ENCODE measurements around the gene PABPC1L. TPM values are rescaled to one million over a fixed set of nuclear protein-coding genes. Genes with fewer than 3 reads are reported as not detected.

PABPC1L gene
- total RNA-seq, 1 donor from 2014 or later, result 2.7 TPM

DNA sequence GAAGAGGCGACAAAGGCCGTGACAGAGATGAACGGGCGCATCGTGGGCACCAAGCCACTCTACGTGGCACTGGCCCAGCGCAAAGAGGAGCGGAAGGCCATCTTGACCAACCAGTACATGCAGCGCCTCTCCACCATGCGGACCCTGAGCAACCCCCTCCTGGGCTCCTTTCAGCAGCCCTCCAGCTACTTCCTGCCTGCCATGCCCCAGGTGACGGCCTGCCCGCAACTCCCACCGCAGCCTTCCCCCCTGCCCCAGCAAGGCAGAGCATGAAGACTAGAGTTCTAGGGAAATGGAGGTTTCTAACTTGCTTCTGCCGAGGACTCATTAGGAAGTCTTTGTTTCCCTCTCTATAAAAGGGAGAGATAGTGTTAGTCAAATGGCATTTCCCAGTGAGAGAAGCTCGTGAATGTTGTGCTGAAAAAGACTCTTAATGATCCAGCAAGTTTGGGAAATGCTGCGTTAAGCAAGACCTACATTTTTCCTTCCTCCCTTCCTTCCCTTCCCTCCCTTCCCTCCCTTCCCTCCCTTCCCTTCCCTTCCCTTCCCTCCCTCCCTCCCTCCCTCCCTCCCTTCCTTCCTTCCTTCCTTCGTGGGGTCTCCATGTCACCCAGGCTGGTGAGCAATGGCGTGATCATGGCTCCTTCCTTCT is 20.8 kb downstream of the PABPC1L start:
- DNase-seq, result no peak
- no peak for ATAC-seq (ENCODE audit: poor library complexity)
- intact Hi-C loops (cut with DNase I), result no loop called here

DNA sequence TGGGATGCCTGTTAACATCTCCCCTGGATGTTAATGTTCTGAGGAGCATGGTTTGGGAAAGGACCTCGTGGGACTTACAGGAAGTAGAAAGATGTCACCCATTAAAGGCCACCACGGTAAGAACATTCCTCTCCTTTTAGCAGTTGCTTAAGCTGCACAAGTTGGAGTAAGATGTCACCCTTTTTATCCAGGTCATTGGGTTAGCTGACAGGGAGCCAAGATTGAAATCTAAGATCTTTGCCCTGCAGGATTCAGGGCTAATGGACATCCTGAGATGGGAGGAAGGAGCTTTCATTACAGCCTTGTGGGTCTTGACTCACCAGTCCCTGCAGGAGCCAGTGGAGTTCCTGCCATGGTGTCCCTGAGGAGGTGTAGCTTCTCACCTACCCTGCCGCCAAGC is 22.1 kb downstream of the PABPC1L start:
- ATAC-seq (ENCODE audit: poor library complexity), result no peak
- intact Hi-C loops (cut with DNase I), result no loop called here
- no peak for DNase-seq

DNA sequence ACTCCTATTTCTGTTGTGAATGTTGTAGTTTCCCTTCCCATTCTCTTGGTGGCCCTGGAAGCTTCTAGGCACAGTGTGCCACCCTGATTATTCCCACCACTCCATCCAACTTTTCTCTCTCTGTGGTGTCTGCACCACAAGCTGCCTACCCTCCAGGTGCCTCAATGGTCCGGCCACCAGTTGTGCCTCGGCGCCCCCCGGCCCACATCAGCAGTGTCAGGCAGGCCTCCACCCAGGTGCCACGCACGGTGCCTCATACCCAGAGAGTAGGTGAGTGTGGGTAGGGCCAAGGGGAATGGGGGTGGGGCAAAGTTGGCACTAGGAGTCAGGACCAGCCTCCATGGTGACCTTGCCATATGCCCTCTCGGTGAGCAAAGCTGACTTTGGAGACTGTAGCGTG is 23.1 kb downstream of the PABPC1L start:
- no peak for ATAC-seq (ENCODE audit: poor library complexity)
- DNase-seq, result no peak
- intact Hi-C loops (cut with DNase I), result no loop called here

DNA sequence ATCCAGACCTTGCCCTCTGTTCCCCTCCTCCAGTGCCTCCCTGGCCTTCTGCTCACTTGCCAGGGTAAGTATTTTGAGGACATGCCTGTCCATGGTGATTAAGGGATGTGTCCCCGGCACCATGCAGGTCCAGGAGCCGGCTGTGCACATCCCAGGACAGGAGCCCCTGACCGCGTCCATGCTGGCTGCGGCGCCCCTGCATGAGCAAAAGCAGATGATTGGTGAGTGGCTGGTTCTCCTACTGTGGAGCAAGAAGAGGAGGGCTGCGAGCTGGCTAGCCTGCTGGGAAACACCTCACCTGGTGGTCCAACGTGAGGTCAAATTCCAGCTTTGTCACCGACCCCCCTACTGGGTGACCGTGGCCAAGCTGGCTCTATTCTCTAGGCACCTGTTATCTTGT is 26.6 kb downstream of the PABPC1L start:
- intact Hi-C loops (cut with DNase I), result no loop called here
- DNase-seq, result no peak
- no peak for ATAC-seq (ENCODE audit: poor library complexity)

DNA sequence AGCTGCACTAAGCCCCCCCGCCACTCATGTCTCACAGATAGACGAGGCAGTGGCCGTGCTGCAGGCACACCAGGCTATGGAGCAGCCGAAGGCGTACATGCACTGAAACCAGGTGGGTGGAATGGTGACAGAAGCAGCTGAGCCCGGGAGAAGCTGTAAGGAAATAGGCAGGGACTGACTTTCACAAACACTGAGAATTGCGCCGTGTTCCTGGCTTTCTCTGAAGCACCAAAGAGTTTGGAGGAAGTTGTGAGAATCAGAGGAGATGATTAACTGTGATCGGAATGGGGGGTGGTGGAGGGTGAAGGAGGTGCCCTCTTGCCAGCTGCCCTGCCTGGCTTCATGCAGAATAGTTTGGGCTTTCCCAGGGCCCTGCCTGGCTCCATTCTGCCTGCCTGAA is 28.8 kb downstream of the PABPC1L start:
- no peak for ATAC-seq (ENCODE audit: poor library complexity)
- intact Hi-C loops (cut with DNase I), result no loop called here
- DNase-seq, result no peak

DNA sequence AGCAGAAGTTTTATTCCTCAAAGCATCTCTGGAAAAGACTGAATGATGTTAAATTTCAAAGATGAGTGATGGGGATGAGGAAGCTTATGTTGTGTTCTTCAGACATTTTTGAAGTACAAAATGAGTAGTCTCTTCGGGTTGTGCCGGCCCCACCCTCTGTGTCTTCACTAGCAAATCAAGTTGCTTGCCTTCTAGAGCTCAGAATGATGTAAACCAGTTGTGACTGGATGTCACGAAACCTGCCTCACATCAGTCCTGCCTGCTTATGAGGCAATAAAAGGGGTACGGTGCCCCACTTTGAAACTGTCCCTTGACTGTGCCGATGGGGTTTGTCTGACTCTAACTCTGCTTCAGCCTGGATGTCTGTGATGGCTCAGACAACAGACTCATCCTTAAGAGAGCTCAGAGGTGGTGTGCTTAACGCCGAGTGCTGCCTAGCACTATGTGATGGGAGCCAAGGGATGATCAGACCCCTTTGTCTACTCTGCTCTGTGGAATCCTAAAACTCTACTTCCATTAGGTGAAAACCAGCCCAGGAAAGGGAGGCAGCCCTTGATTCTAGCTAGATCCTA is 31.3 kb downstream of the PABPC1L start:
- intact Hi-C loops (cut with DNase I), result no loop called here
- no peak for DNase-seq
- no peak for ATAC-seq (ENCODE audit: poor library complexity)

DNA sequence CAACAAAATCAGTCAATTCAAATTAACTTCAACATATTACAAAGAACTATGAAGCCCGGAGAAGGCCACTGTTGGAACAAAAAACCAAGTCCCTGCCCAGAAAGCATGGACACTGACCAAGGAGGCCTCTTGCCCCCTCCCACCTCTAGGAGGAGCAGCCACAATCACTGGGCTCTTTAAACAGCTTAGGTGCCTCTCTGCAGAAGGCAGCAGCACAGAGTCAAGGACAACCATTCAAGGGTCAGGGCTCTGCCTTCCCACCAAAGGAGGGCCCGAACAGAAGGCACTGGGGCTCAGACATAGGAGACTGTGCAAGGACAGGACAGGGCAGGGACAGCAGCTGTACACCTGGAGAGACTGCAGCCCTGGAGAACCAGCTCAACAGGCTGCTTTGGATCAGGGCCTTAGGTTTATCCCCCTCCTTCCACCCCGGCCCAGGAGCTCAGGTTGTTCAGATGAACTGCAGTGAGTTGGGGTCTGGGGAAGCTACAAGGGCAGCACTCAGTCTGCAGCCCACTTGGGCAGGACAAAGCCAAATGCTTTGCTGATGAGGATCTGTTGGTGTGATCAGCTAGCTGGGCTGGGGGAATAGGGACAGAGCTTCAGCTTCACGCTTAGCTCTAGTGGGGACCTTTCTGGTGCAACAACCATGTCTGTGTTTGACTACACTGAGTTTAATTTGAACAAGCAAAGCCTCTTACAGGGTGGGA is 32.6 kb downstream of the PABPC1L start:
- ATAC-seq (ENCODE audit: poor library complexity) (peak; percentile 13), DNase-seq (no peak)
- intact Hi-C loops (cut with DNase I), result no loop called here

DNA sequence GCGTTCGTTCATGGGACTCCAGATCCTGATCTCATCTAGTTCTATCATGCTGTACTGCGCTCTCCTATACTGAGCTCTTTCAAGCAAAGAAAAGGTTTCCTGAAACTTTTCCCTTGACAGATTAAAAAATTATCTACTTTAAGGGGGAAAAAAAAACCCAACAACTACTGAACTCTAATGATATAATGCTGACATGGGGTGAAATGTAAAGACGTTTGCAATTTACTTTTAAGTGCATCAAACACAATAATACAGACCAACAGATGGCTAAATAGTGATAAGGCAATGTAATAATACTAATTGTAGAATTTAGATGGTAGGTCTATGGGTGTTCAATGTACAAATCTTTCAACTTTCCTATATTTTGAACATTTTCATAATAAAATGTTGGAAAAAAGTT is 34.0 kb downstream of the PABPC1L start:
- intact Hi-C loops (cut with DNase I), result no loop called here
- no peak for DNase-seq
- no peak for ATAC-seq (ENCODE audit: poor library complexity)

DNA sequence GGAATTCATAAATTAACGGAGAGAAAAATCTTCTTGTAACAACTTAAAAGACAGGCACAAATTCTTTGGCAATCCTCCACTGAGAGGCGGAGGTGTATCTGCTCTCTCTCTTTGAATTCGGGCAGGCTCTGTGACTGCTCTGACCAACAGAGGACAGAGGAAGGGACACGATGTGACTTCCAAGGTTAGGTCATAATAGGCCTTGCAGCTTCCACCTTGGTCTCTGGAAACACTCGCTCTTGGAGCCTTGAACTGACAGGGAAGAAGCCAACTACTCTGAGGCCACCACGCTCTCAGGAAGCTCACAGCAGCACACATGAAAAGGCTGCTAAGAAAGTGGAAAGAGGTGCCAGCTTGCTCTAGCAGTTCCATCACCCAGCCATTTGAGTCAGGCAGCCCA is 35.4 kb downstream of the PABPC1L start:
- ATAC-seq (ENCODE audit: poor library complexity) (peak; percentile 64), DNase-seq (no peak)
- intact Hi-C loops (cut with DNase I), result no loop called here

DNA sequence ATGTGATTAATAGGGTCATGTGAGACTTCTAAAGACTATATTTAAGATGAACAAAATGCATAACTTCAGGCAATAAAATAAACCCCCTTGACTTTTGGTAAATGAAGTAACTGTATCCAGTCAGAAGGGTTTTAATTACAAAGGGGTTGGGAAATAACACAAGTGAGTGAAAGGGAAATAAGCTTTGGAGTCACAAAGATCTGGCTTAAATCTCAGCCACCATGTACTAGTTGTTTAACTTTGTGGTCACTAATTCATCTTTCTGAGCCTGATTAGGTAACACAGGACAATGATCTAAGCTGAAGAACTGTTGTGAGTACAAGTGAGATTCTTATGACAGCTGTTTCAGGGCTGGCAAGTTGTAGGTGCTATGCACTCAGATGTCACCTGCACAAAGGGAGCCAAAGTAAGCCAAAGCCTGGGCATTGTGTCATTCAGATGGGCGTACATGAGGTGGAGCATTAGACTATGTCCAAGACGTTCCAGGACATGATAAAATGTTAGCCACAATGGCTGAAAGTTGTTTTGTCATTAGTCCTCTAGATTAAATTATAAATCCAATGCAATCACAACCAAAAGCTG is 36.5 kb downstream of the PABPC1L start:
- DNase-seq (no peak), ATAC-seq (ENCODE audit: poor library complexity) (no peak)
- intact Hi-C loops (cut with DNase I), result no loop called here

DNA sequence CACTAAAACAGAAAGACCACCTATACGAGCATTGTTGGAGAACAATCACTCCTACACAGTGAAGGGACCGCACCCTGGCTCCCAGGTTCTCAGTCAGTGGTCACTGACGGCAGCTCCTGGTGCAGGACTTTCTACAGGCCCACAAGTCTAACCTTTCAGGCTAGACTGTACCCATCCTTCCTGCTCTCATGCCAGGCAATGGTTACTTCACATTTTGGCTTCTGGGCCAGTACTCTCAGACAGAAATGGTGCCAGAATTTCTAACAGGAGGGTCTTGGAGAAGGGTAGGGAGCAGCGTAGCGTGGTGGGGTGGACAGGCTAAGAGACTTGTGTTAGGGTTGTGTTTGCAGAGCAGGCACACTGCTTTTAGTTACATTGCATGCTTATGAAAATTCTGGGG is 38.2 kb downstream of the PABPC1L start:
- DNase-seq (no peak), ATAC-seq (ENCODE audit: poor library complexity) (no peak)
- intact Hi-C loops (cut with DNase I), result no loop called here

DNA sequence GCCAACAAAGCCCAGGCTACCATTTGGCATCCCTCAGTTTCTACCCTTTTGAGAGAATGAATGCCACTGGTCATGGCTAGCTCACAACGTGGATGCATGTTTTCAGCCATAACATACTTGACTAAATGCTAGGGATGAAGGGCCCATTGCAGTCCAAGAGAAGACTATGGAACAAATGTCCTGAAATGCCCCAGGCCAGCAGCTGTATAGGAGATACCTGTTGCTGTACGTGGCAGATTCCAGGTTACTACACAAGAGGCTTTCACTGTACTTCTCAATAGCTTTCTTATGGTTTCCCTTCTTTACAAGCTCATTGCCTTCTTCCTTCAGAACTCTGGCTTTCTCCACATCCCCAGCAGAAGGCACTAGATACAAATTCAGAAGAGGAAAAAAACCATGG is 38.7 kb downstream of the PABPC1L start:
- DNase-seq (no peak), ATAC-seq (ENCODE audit: poor library complexity) (no peak)
- intact Hi-C loops (cut with DNase I), result no loop called here

DNA sequence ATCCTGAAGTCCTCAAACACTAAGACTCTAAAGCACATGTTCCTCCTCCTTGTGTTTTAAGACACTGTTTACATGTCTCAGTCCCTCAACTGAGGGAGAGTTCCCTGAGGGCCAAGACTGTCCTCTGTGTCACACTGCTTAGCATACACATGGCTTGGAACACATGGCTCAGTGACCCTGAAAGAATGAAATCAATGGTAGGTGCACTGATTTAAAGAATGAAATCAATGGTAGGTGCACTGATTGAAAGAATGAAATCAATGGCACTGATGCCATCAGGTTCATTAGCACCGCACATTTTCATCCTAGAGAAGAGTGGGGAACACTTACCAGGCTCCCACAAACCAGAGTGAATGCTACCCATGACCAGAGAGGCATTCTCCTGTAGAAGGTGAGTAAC is 40.5 kb downstream of the PABPC1L start:
- intact Hi-C loops (cut with DNase I), result no loop called here
- ATAC-seq (ENCODE audit: poor library complexity) (no peak), DNase-seq (no peak)

DNA sequence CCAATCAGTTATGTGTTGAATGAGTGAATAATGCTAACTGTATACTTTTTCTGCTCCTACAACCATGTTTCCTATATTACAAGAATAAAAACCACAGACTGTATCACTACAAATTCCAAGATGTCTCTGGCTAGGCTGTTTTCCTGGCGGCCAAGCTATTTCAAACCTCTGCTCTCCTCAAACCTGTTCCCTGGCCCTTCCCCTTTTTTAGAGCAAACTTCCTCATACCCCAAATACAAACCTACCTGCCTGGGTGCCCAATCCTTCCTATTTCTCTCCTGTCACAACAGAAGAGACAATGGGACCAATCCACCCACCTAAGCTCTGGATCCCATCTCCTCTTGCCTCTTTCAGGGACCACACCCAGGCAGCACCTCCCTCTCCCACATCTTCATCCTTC is 42.9 kb downstream of the PABPC1L start:
- intact Hi-C loops (cut with DNase I), result no loop called here
- ATAC-seq (ENCODE audit: poor library complexity), result no peak

DNA sequence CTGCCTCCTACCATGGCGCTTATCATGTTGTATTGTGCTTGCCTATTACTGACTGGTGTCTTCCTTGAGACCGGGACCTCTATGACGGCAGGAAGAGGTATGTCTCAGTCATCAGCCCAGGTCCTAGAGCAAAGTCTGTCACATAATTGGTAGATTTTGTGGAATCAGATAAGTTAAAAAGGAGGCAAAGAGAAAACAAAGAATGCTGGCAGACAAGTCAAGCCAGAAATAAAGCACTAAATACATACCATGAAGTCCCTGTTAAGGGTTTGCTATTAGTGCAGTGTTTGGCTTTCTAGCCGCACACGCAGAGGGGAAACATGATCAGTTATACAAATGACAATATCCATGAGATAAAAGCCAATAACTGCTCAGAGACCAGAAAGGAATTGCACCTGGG is 44.4 kb downstream of the PABPC1L start:
- no peak for ATAC-seq (ENCODE audit: poor library complexity)
- DNase-seq, result no peak
- intact Hi-C loops (cut with DNase I), result no loop called here

More for the DNA sequence above, 42.9 kb downstream of the PABPC1L start:
- no peak for DNase-seq

DNA sequence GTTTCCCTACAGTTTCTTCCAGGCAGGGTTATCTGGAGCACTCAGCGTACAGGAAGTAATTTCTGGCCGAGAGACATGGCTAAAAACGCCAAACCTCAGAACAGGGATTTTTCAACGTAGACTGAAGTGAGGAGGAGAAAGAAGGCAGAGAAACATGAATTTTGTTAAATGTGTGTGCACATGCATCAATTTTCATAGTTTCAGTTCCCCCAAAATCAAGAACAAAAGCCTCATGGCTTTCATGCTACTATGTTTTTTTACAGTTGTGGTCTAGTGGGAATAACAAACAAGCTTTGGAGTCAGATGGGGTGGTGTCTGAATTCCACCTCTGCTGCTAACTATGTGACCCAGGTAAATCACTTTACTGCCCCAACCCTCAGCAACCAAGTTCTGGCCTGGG is 45.4 kb downstream of the PABPC1L start:
- intact Hi-C loops (cut with DNase I), result no loop called here
- DNase-seq (no peak), ATAC-seq (ENCODE audit: poor library complexity) (no peak)

DNA sequence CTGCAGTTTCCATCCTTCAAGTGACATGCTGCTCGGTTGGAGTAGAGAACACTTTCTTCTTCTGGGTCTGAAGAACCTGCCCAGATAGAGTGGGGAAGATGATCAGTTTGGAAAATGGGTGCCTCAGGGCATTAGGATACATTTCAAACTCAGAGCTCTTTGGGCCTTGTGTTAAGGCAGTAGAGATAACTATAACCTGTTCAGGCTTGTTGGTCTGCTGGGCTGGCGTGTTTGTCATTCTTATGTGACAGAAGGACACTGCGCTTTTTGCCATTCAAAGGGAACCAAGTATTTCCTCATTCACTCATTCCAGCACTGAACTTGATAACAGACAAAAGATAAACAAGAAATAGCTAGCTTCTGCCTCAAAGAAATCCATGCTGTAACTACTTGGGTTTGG is 46.5 kb downstream of the PABPC1L start:
- intact Hi-C loops (cut with DNase I), result no loop called here
- DNase-seq, result no peak
- ATAC-seq (ENCODE audit: poor library complexity), result no peak

DNA sequence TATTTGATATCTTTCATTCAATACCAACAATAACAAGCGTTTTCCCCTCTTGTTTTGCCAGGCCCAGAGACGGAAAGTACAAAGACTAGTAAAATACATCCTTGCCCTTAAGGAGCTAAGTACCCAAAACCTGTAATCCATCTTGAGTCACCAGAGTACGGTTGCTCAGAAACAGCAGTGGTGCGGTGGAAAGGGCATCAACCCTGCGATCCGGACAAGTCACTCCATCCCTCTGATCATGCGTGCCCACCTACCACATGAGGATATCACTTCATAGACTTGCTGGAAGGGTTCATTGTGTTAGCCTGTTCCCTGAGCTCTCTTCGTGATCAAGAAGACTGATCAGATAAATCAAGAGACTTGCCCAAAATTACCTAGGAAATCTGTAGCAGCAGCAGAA is 48.4 kb downstream of the PABPC1L start:
- intact Hi-C loops (cut with DNase I), result no loop called here
- ATAC-seq (ENCODE audit: poor library complexity), result no peak
- no peak for DNase-seq

DNA sequence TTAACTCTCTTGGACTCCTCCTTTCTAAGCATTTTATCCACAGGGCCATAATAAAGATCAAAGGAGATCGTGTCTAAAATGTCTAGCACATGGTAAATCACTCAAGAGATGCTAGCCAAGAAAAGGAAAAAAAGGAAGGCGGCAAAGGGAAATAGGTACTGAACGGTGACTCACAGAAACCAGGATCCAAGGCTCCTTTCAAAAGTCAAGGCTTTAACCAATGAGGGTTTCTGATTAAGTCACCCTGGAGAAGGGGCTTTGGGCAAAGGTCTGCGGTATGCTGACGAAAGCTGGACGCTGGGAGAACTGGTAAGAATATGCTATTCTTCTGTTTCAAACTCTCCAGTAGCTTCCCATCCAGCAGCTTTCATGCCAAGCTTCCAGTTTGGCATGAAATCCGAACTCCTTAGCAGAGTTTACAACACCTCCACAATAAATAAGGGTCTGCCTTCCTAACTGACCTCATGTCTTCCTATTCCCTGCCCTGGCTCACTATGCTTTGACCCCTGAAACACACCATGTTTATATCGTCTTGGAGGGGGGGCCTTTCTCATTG is 49.3 kb downstream of the PABPC1L start:
- no peak for ATAC-seq (ENCODE audit: poor library complexity)
- DNase-seq, result no peak
- intact Hi-C loops (cut with DNase I), result no loop called here

DNA sequence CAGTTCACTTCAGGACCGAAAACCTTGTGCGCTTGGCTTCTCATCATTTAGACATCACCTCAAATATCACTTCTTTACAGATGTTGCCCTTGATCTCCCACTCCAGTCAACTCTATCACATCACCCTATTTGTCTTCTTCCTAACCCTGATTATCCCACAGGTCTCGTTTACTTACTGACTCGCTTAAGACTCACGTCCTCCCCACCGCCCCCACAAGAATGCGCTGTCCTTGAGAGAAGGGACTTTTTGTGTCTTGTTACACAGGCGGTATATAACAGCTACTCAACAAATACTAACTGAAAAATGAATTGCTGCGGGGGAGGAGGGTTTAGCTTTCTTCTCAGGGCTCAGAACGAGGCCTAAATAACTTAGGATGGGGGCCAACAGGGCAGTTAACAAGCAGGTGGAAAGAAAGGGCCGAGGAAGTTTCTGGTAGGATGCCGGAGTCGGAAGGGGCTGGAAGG is 49.8 kb downstream of the PABPC1L start:
- intact Hi-C loops (cut with DNase I), result no loop called here
- ATAC-seq (ENCODE audit: poor library complexity), result peak; percentile 50

More for the DNA sequence above, 49.8 kb downstream of the PABPC1L start:
- no peak for DNase-seq
